IMR-90 (cell line): ENCODE data around the gene PRKD3. TPM values are rescaled to one million over a fixed set of nuclear protein-coding genes. Genes with fewer than 3 reads are reported as not detected.

Experiments
- ATAC-seq: fragments of 200-7000 bp; cut with Tn5 transposase; 2 replicates; pipeline ENCODE4 v1.9.1; 2020; ENCODE audit warnings: low read depth, mild to moderate bottlenecking, moderate library complexity
- BruUV-seq: library from RNA; stranded (reverse); fragments of 400-500 nt; replicated peaks from 2 replicates; lab custom pipeline; 2021; lab: Mats Ljungman, UMichigan
- CTCF ChIA-PET: fragments of 300-600 bp; formaldehyde crosslinking; extraction: SDS; loops from one replicate; lab custom pipeline; 2021; ENCODE audit warnings: antibody characterized with exemption; lab: Yijun Ruan, JAX
- POLR2A ChIA-PET: fragments of 300-600 bp; sonication (Branson Sonifier 250); formaldehyde crosslinking; loops from one replicate; lab custom pipeline; 2022; ENCODE audit warnings: antibody characterized with exemption; ENCODE audit not compliant: unreplicated experiment; lab: Charles Lee
- DNase-seq: peaks from one replicate; pipeline ENCODE4 v3.0.0; 2013
- H2AFZ ChIP-seq: replicated peaks from 2 replicates; pipeline ENCODE3; 2013; ENCODE audit warnings: low read length, mild to moderate bottlenecking; ENCODE audit not compliant: poor library complexity
- H2AK5ac ChIP-seq: 2 replicates; pipeline ENCODE4 v1.6.1; 2013; ENCODE audit warnings: low read depth, low read length, inconsistent platforms
- H2AK9ac ChIP-seq: replicated peaks from 2 replicates; pipeline ENCODE3; 2013; ENCODE audit warnings: mild to moderate bottlenecking, low read depth, low read length, moderate library complexity; ENCODE audit not compliant: poor library complexity
- H2BK120ac ChIP-seq: 2 replicates; pipeline ENCODE4 v1.6.1; 2013; ENCODE audit warnings: low read depth, low read length, inconsistent platforms
- H2BK15ac ChIP-seq: 3 replicates; pipeline ENCODE4 v1.6.1; 2013; ENCODE audit warnings: low read depth, low read length, inconsistent platforms
- H2BK20ac ChIP-seq: 2 replicates; pipeline ENCODE4 v1.6.1; 2013; ENCODE audit warnings: low read depth, mild to moderate bottlenecking, inconsistent platforms, low read length, moderate library complexity
- H2BK5ac ChIP-seq: 2 replicates; pipeline ENCODE4 v1.6.1; 2013; ENCODE audit warnings: mild to moderate bottlenecking, low read depth, low read length, inconsistent platforms; ENCODE audit not compliant: poor library complexity, severe bottlenecking
- H3K14ac ChIP-seq: replicated peaks from 2 replicates; pipeline ENCODE4 v1.6.1; 2013; ENCODE audit warnings: low read depth, low read length, inconsistent platforms
- H3K18ac ChIP-seq: 2 replicates; pipeline ENCODE4 v1.6.1; 2013; ENCODE audit warnings: low read depth, low read length, control low read depth
- H3K23ac ChIP-seq: 2 replicates; pipeline ENCODE4 v1.6.1; 2013; ENCODE audit warnings: low read depth, low read length, inconsistent platforms
- H3K27ac ChIP-seq: 2 replicates; pipeline ENCODE4 v1.5.1; 2013; ENCODE audit warnings: mild to moderate bottlenecking, control low read depth, low read length; ENCODE audit not compliant: insufficient read depth
- H3K27me3 ChIP-seq: 2 replicates; pipeline ENCODE4 v1.6.1; 2013; ENCODE audit warnings: low read length; ENCODE audit not compliant: control insufficient read depth, insufficient read depth
- H3K36me3 ChIP-seq: 2 replicates; pipeline ENCODE4 v1.6.1; 2013; ENCODE audit warnings: low read length, mixed read lengths; ENCODE audit not compliant: control insufficient read depth, insufficient read depth
- H3K4ac ChIP-seq: 2 replicates; pipeline ENCODE4 v1.6.1; 2013; ENCODE audit warnings: low read depth, low read length, inconsistent platforms
- H3K4me1 ChIP-seq: 2 replicates; pipeline ENCODE4 v1.6.1; 2013; ENCODE audit warnings: low read length, mixed read lengths; ENCODE audit not compliant: control insufficient read depth, insufficient read depth
- H3K4me2 ChIP-seq: 2 replicates; pipeline ENCODE4 v1.6.1; 2013; ENCODE audit warnings: low read depth, mild to moderate bottlenecking, control low read depth, low read length, moderate library complexity
- H3K4me3 ChIP-seq: 2 replicates; pipeline ENCODE4 v1.5.1; 2013; ENCODE audit warnings: low read depth, mild to moderate bottlenecking, control low read depth, low read length, moderate library complexity; ENCODE audit not compliant: insufficient read depth
- H3K56ac ChIP-seq: 2 replicates; pipeline ENCODE4 v1.6.1; 2013; ENCODE audit warnings: low read length, inconsistent platforms; ENCODE audit not compliant: insufficient read depth; ENCODE audit errors: extremely low read depth
- H3K79me1 ChIP-seq, 2 experiments: 2 replicates each; pipeline ENCODE4 v1.6.1; 2013; ENCODE audit warnings: low read length in 2 of 2, inconsistent platforms in 1 of 2, low read depth in 1 of 2
- H3K9ac ChIP-seq: 2 replicates; pipeline ENCODE4 v1.6.1; 2013; ENCODE audit warnings: low read depth, low read length, control low read depth
- H3K9me1 ChIP-seq: 2 replicates; pipeline ENCODE4 v1.6.1; 2013; ENCODE audit warnings: low read length, inconsistent platforms; ENCODE audit not compliant: insufficient read depth
- H3K9me3 ChIP-seq: 2 replicates; pipeline ENCODE4 v1.6.1; 2013; ENCODE audit warnings: low read length; ENCODE audit not compliant: control insufficient read depth, insufficient read depth
- H4K20me1 ChIP-seq: 2 replicates; pipeline ENCODE4 v1.6.1; 2013; ENCODE audit warnings: low read length, inconsistent platforms; ENCODE audit not compliant: insufficient read depth
- H4K5ac ChIP-seq: 2 replicates; pipeline ENCODE4 v1.6.1; 2013; ENCODE audit warnings: mild to moderate bottlenecking, low read depth, low read length, control low read depth
- H4K8ac ChIP-seq, 2 experiments: 2 replicates each; pipeline ENCODE4 v1.6.1; 2013; ENCODE audit warnings: low read depth in 2 of 2, low read length in 2 of 2, control low read depth in 1 of 2, inconsistent platforms in 1 of 2
- H4K91ac ChIP-seq: 2 replicates; pipeline ENCODE4 v1.6.1; 2013; ENCODE audit warnings: low read depth, low read length, inconsistent platforms; ENCODE audit not compliant: insufficient read depth
- ELK1 ChIP-seq: fragments of 150-350 bp; IDR thresholded peaks from 2 replicates; pipeline ENCODE4 v1.6.1; 2016; ENCODE audit warnings: low read depth, mild to moderate bottlenecking, low read length, moderate library complexity, borderline replicate concordance
- MAZ ChIP-seq: IDR thresholded peaks from 2 replicates; pipeline ENCODE4 v1.6.1; 2012; ENCODE audit warnings: low read depth, mild to moderate bottlenecking, low read length, improper control_type of control experiment, moderate library complexity, borderline replicate concordance
- MXI1 ChIP-seq: IDR thresholded peaks from 2 replicates; pipeline ENCODE4 v1.6.1; 2012; ENCODE audit warnings: low read depth, mild to moderate bottlenecking, low read length, moderate library complexity, borderline replicate concordance
- NFE2L2 ChIP-seq: fragments of 150-350 bp; IDR thresholded peaks from 2 replicates; pipeline ENCODE4 v1.6.1; 2016; ENCODE audit warnings: low read depth, mild to moderate bottlenecking, low read length
- POLR2A ChIP-seq: IDR thresholded peaks from 2 replicates; pipeline ENCODE4 v1.6.1; 2012; ENCODE audit warnings: mild to moderate bottlenecking, low read depth, low read length
- RCOR1 ChIP-seq: IDR thresholded peaks from 2 replicates; pipeline ENCODE4 v1.6.1; 2012; ENCODE audit warnings: mild to moderate bottlenecking, low read length, improper control_type of control experiment; ENCODE audit not compliant: insufficient replicate concordance
- USF2 ChIP-seq: fragments of 150-350 bp; IDR thresholded peaks from 2 replicates; pipeline ENCODE4 v1.6.1; 2017; ENCODE audit warnings: mild to moderate bottlenecking, antibody characterized with exemption, low read length, low read depth
- WGBS, 2 experiments: methylation state at CpG; one replicate each; pipeline versions ENCODE4 v1.1.5 to v1.1.7; 2013; ENCODE audit warnings: missing lambda C conversion rate in 2 of 2; ENCODE audit not compliant: insufficient read length in 1 of 2; ENCODE audit errors: extremely low coverage in 2 of 2; 5-methylcytosine and 5-hydroxymethylcytosine counted together
- dilution Hi-C: fragments of 300-500 bp; cut with HindIII; formaldehyde crosslinking; loops from one replicate; pipeline ENCODE4 v1.14.3; 2018; ENCODE audit warnings: low sequenced_read_pairs; ENCODE audit not compliant: unreplicated experiment
- in situ Hi-C: fragments of 300-500 bp; cut with MboI; formaldehyde crosslinking; loops from 3 replicates; pipeline ENCODE4 v1.14.3; 2019; ENCODE audit warnings: low sequenced_read_pairs, inconsistent platforms, mixed read lengths
- intact Hi-C: fragments of 100-400 bp; cut with micrococcal nuclease; formaldehyde crosslinking; loops from 2 replicates; pipeline ENCODE4 v1.10.0; 2022
- polyA plus RNA-seq, 3 experiments: library from polyadenylated mRNA; depleted of rRNA; stranded (reverse); fragments of >200 nt; gene quantifications; 2 replicates each; pipeline ENCODE4 v1.2.3, GENCODE V29; 2012; ENCODE audit warnings: low replicate concordance in 1 of 3
- total RNA-seq: library from RNA; depleted of rRNA; stranded (reverse); fragments of >200 nt; gene quantifications from 2 replicates; pipeline ENCODE4 v1.2.3, GENCODE V29; 2012

PRKD3 gene
- total and polyA plus RNA-seq, 2 of the 4 experiments (the other 2 are of a cell fraction): 15.8 to 46.4 TPM

GRCh38 chr2:37323176-37323780 lies 1.4 kb downstream of the PRKD3 start:
- H3K4me2 ChIP-seq: peak overlapping the region; percentile 85
- peaks cover 20 to 51% of the 10 kb centered on the region in 2 experiments for H3K79me1 ChIP-seq
- peak overlapping the region; percentile 84 for H3K9ac ChIP-seq
- peak overlapping the region; percentile 75 for H3K4me3 ChIP-seq
- H3K14ac ChIP-seq: peak overlapping the region; percentile 95
- ChIA-PET CTCF (no interaction called here), POLR2A (no interaction called here)
- DNase-seq: peak; percentile 14
- WGBS, 2 experiments: no CpG with 5 or more reads among the region's 13 CpGs
- 0 out of 2 replicates have a peak overlapping the region, but pooled peaks have one; percentile 20 for H4K91ac ChIP-seq
- H2AK9ac ChIP-seq: no peak overlapping the region
- no peaks in the 10 kb centered on the region for H3K9me1 ChIP-seq
- peak overlapping the region; percentile 54 for H2AK5ac ChIP-seq
- dilution Hi-C loops: no loop called here
- H3K27ac ChIP-seq: peak overlapping the region; percentile 48; the same call in 1 of the 2 replicates
- no peaks in the 10 kb centered on the region for H3K9me3 ChIP-seq
- intact Hi-C loops: loop anchor here (5.0 to 10.0 kb wide), 2 partner anchors 36 to 158 kb away; no protein-coding TSS in a partner anchor
- peak overlapping the region; percentile 27 for H2BK5ac ChIP-seq
- peak overlapping the region; percentile 89 for H2AFZ ChIP-seq
- H2BK20ac ChIP-seq: no peak overlapping the region
- no peaks in the 10 kb centered on the region for H3K36me3 ChIP-seq
- no peak overlapping the region for H2BK120ac ChIP-seq
- peak overlapping the region; percentile 4; the same call in 1 of the 3 replicates for H2BK15ac ChIP-seq
- H4K8ac ChIP-seq: peak overlapping the region; percentile 21 to 76; a peak in 2 of 4 replicates
- in situ Hi-C loops: no loop called here
- H3K56ac ChIP-seq: peak overlapping the region; percentile 46
- H4K5ac ChIP-seq: peak overlapping the region; percentile 23; the same call in 1 of the 2 replicates
- H3K4me1 ChIP-seq: peaks cover 6% of the 10 kb centered on the region
- H3K4ac ChIP-seq: peak overlapping the region; percentile 71; the same call in 1 of the 2 replicates
- H3K23ac ChIP-seq: peak overlapping the region; percentile 97
- TSS peak; percentile 43 for BruUV-seq
- H3K27me3 ChIP-seq: no peaks in the 10 kb centered on the region
- H4K20me1 ChIP-seq: peaks cover 13% of the 10 kb centered on the region; the same call in 1 of the 2 replicates
- TF ChIP-seq MAZ (no peak), MXI1 (no peak), NFE2L2 (no peak), ELK1 (no peak), USF2 (no peak), RCOR1 (no peak), POLR2A (no peak)
- ATAC-seq: no peak
- H3K18ac ChIP-seq: peak overlapping the region; percentile 40; the same call in 1 of the 2 replicates
